PC-3 (cell line): ENCODE measurements around the gene UGGT2. TPM values are rescaled to one million over a fixed set of nuclear protein-coding genes. Genes with fewer than 3 reads are reported as not detected.
A peak's percentile ranks its signal among the peaks of the same experiment; 100 is the strongest.

Experiments used
- ATAC-seq: fragments of 200-7000 bp; cut with Tn5 transposase; 2 replicates; pipeline ENCODE4 v1.9.1; 2020; ENCODE audit warnings: mild to moderate bottlenecking, moderate library complexity
- BruUV-seq: library from RNA; stranded (reverse); fragments of 400-500 nt; replicated peaks from 2 replicates; lab custom pipeline; 2021; lab: Mats Ljungman, UMichigan
- CTCF ChIA-PET: fragments of 300-600 bp; sonication (Branson Sonifier 250); formaldehyde crosslinking; loops from one replicate; lab custom pipeline; 2022; ENCODE audit warnings: antibody characterized with exemption; lab: Charles Lee
- POLR2A ChIA-PET: fragments of 300-600 bp; sonication (Branson Sonifier 250); formaldehyde crosslinking; loops from one replicate; lab custom pipeline; 2022; ENCODE audit warnings: antibody characterized with exemption; ENCODE audit not compliant: unreplicated experiment; lab: Charles Lee
- DNase-seq: peaks from one replicate; pipeline ENCODE4 v3.0.0-alpha.2; 2015
- H2AFZ ChIP-seq: fragments of 300-600 bp; sonication (generic); 2 replicates; pipeline ENCODE4 v1.6.0; 2016; ENCODE audit warnings: antibody characterized with exemption, low read length
- H3F3A ChIP-seq: fragments of 300-600 bp; sonication (generic); one replicate; pipeline ENCODE4 v1.6.0; 2017; ENCODE audit warnings: antibody characterized with exemption, low read length, control low read depth, mild to moderate bottlenecking; ENCODE audit not compliant: unreplicated experiment
- H3K27ac ChIP-seq: fragments of 300-600 bp; sonication (generic); 2 replicates; pipeline ENCODE4 v1.5.1; 2016; ENCODE audit warnings: mild to moderate bottlenecking, low read length
- H3K27me3 ChIP-seq: fragments of 300-600 bp; sonication (generic); 2 replicates; pipeline ENCODE4 v1.6.1; 2016; ENCODE audit warnings: low read length, mixed read lengths
- H3K36me3 ChIP-seq: fragments of 300-600 bp; sonication (generic); 2 replicates; pipeline ENCODE4 v1.6.1; 2016; ENCODE audit warnings: low read depth, mixed run types, low read length, mixed read lengths
- H3K4me1 ChIP-seq: fragments of 300-600 bp; sonication (generic); 2 replicates; pipeline ENCODE4 v1.5.1; 2016; ENCODE audit warnings: low read length; ENCODE audit not compliant: insufficient read depth
- H3K4me2 ChIP-seq: fragments of 300-600 bp; sonication (generic); 2 replicates; pipeline ENCODE4 v1.6.0; 2016; ENCODE audit warnings: low read length
- H3K4me3 ChIP-seq: fragments of 300-600 bp; sonication (generic); 2 replicates; pipeline ENCODE4 v1.5.1; 2016; ENCODE audit warnings: mild to moderate bottlenecking, low read length, mixed read lengths
- H3K79me2 ChIP-seq: fragments of 300-600 bp; sonication (generic); 2 replicates; pipeline ENCODE4 v1.6.1; 2017; ENCODE audit warnings: low read length, mixed read lengths
- H3K9ac ChIP-seq: fragments of 300-600 bp; sonication (generic); 2 replicates; pipeline ENCODE4 v1.6.0; 2016; ENCODE audit warnings: mild to moderate bottlenecking, low read length
- H3K9me2 ChIP-seq: fragments of 300-600 bp; sonication (generic); replicated peaks from 2 replicates; pipeline ENCODE4 v1.6.1; 2016; ENCODE audit warnings: mixed run types, low read length, mixed read lengths
- H3K9me3 ChIP-seq: fragments of 300-600 bp; sonication (generic); 2 replicates; pipeline ENCODE4 v1.6.1; 2016; ENCODE audit warnings: low read length, mixed read lengths
- H4K20me1 ChIP-seq: fragments of 300-600 bp; sonication (generic); 2 replicates; pipeline ENCODE4 v1.6.1; 2016; ENCODE audit warnings: low read length, mixed read lengths
- CTCF ChIP-seq: fragments of 300-600 bp; sonication (generic); conservative IDR thresholded peaks from 2 replicates; pipeline ENCODE4 v1.5.1; 2017; ENCODE audit warnings: antibody characterized with exemption, low read depth, mild to moderate bottlenecking, low read length
- EZH2 ChIP-seq: fragments of 300-600 bp; sonication (generic); IDR thresholded peaks from one replicate; pipeline ENCODE4 v1.6.1; 2017; ENCODE audit warnings: antibody characterized with exemption, mild to moderate bottlenecking, low read length; ENCODE audit not compliant: unreplicated experiment
- EZH2phosphoT487 ChIP-seq: fragments of 300-600 bp; sonication (generic); IDR thresholded peaks from 2 replicates; pipeline ENCODE4 v1.6.1; 2018; ENCODE audit warnings: mild to moderate bottlenecking, antibody characterized with exemption, low read length, borderline replicate concordance
- intact Hi-C: fragments of 100-400 bp; cut with micrococcal nuclease; formaldehyde crosslinking; loops from 2 replicates; pipeline ENCODE4 v1.9.0; 2023
- total RNA-seq: library from RNA; depleted of rRNA; stranded (reverse); fragments of >200 nt; gene quantifications from 2 replicates; pipeline ENCODE4 v1.2.3, GENCODE V29; 2014

The UGGT2 gene
- total RNA-seq, 1 experiment from 2014 or later: 24.3 TPM

- peak overlapping the region; percentile 25 for H3K4me2 ChIP-seq
- H3K27me3 ChIP-seq: no peaks in the 10 kb centered on the region
- peaks cover 13% of the 10 kb centered on the region for H3K4me1 ChIP-seq
- H3K27ac ChIP-seq: 0 out of 2 replicates have a peak overlapping the region, but pooled peaks have one; percentile 7
- no peaks in the 10 kb centered on the region for H3K36me3 ChIP-seq
- no peaks in the 10 kb centered on the region for H3K79me2 ChIP-seq
- ChIA-PET POLR2A (interaction anchor here (0.6 to 0.9 kb wide), 3 partner anchors 157 to 355 kb away, joined by 3 to 6 read pairs (median 4); no protein-coding TSS in a partner anchor), CTCF (interaction anchor here (0.7 to 1.6 kb wide), 8 partner anchors 32 to 641 kb away, joined by 3 to 22 read pairs (median 4); partner anchors contain the start of gene DNAJC3)
- no peaks in the 10 kb centered on the region for H3F3A ChIP-seq
- no TSS peak for BruUV-seq
- no peaks in the 10 kb centered on the region for H3K9me2 ChIP-seq
- intact Hi-C loops: loop anchor here (1.0 to 10.0 kb wide), 8 partner anchors 147 to 646 kb away; partner anchors contain the start of gene DNAJC3
- H3K4me3 ChIP-seq: no peak overlapping the region
- no peak for TF ChIP-seq EZH2
- no peak for TF ChIP-seq EZH2phosphoT487
- TF ChIP-seq CTCF: no peak
- H4K20me1 ChIP-seq: no peaks in the 10 kb centered on the region
- ATAC-seq: peak; percentile 81
- DNase-seq: peak; percentile 33
- H2AFZ ChIP-seq: no peak overlapping the region
- no peaks in the 10 kb centered on the region for H3K9me3 ChIP-seq
- H3K9ac ChIP-seq: no peak overlapping the region
Measured at GRCh38 chr13:95833719-95834118, 219.5 kb downstream of the UGGT2 start.

GRCh38 chr13:95833126-95833525 lies 220.1 kb downstream of the UGGT2 start:
- H3K4me2 ChIP-seq: peak overlapping the region; percentile 25
- H3K9me3 ChIP-seq: no peaks in the 10 kb centered on the region
- H3K4me3 ChIP-seq: no peak overlapping the region
- no peak overlapping the region for H2AFZ ChIP-seq
- no peaks in the 10 kb centered on the region for H3K9me2 ChIP-seq
- H4K20me1 ChIP-seq: no peaks in the 10 kb centered on the region
- H3K4me1 ChIP-seq: peaks cover 13% of the 10 kb centered on the region
- no peak overlapping the region for H3K9ac ChIP-seq
- H3K79me2 ChIP-seq: no peaks in the 10 kb centered on the region
- DNase-seq: no peak
- no peaks in the 10 kb centered on the region for H3K27me3 ChIP-seq
- no peaks in the 10 kb centered on the region for H3F3A ChIP-seq
- ChIA-PET POLR2A (interaction anchor here (0.6 to 0.9 kb wide), 2 partner anchors 157 to 209 kb away, joined by 3 to 6 read pairs; no protein-coding TSS in a partner anchor), CTCF (interaction anchor here (0.8 to 1.6 kb wide), 7 partner anchors 156 to 641 kb away, joined by 3 to 22 read pairs (median 5); partner anchors contain the start of gene DNAJC3)
- BruUV-seq: no TSS peak
- intact Hi-C loops: loop anchor here (5.0 to 10.0 kb wide), 4 partner anchors 156 to 646 kb away; partner anchors contain the start of gene DNAJC3
- H3K36me3 ChIP-seq: no peaks in the 10 kb centered on the region
- H3K27ac ChIP-seq: 0 out of 2 replicates have a peak overlapping the region, but pooled peaks have one; percentile 7
- TF ChIP-seq CTCF (no peak), EZH2phosphoT487 (no peak), EZH2 (no peak)
- peak; percentile 45 for ATAC-seq

- CTCF ChIA-PET: no interaction called here
- no peak for TF ChIP-seq EZH2
- TF ChIP-seq CTCF: no peak
- no peak for TF ChIP-seq EZH2phosphoT487
- Histone ChIP-seq H3K27ac (no peak overlapping the region), H3K36me3 (no peaks in the 10 kb centered on the region), H2AFZ (no peak overlapping the region), H3K9me3 (no peaks in the 10 kb centered on the region), H3K27me3 (no peaks in the 10 kb centered on the region), H3K79me2 (no peaks in the 10 kb centered on the region), H4K20me1 (no peaks in the 10 kb centered on the region), H3K4me1 (no peaks in the 10 kb centered on the region), H3K4me3 (no peak overlapping the region), H3K9me2 (no peaks in the 10 kb centered on the region), H3K9ac (no peak overlapping the region), H3K4me2 (no peak overlapping the region), H3F3A (no peaks in the 10 kb centered on the region)
- ATAC-seq (no peak), DNase-seq (no peak)
- intact Hi-C loops: no loop called here
- no TSS peak for BruUV-seq
- POLR2A ChIA-PET: no interaction called here
Measured at GRCh38 chr13:95822303-95822702, 230.9 kb downstream of the UGGT2 start.
